Calu3 (cell line): ENCODE results near the gene PLSCR5. TPM values are rescaled to one million over a fixed set of nuclear protein-coding genes. Genes with fewer than 3 reads are reported as not detected.

Experiments used
- BruUV-seq: library from RNA; stranded (reverse); fragments of 400-500 nt; replicated peaks from 2 replicates; lab custom pipeline; 2021; lab: Mats Ljungman, UMichigan
- CTCF ChIA-PET: fragments of 300-600 bp; sonication (Branson Sonifier 250); formaldehyde crosslinking; loops from one replicate; lab custom pipeline; 2022; ENCODE audit warnings: antibody characterized with exemption; lab: Charles Lee
- DNase-seq: peaks from one replicate; pipeline ENCODE4 v3.0.0; 2022
- H3K27ac Mint-ChIP-seq: one replicate; pipeline ENCODE4 v1.8.0; 2022; ENCODE audit warnings: mixed read lengths; ENCODE audit not compliant: unreplicated experiment
- H3K27me3 Mint-ChIP-seq: one replicate; pipeline ENCODE4 v1.8.0; 2022; ENCODE audit warnings: mixed read lengths; ENCODE audit not compliant: unreplicated experiment
- H3K36me3 Mint-ChIP-seq: one replicate; pipeline ENCODE4 v1.8.0; 2022; ENCODE audit warnings: mild to moderate bottlenecking, moderate library complexity, mixed read lengths; ENCODE audit not compliant: insufficient read depth, unreplicated experiment
- H3K4me1 Mint-ChIP-seq: one replicate; pipeline ENCODE4 v1.8.0; 2022; ENCODE audit warnings: mild to moderate bottlenecking, low read depth, mixed read lengths; ENCODE audit not compliant: unreplicated experiment
- H3K4me3 Mint-ChIP-seq: one replicate; pipeline ENCODE4 v1.8.0; 2022; ENCODE audit warnings: mild to moderate bottlenecking, low read depth, moderate library complexity, mixed read lengths; ENCODE audit not compliant: unreplicated experiment
- H3K9me3 Mint-ChIP-seq: one replicate; pipeline ENCODE4 v1.8.0; 2022; ENCODE audit warnings: low read depth, mixed read lengths; ENCODE audit not compliant: unreplicated experiment
- intact Hi-C: fragments of 100-400 bp; cut with micrococcal nuclease; formaldehyde crosslinking; loops from one replicate; pipeline ENCODE4 v1.10.0; 2022; ENCODE audit not compliant: unreplicated experiment
- total RNA-seq: library from RNA; stranded (reverse); gene quantifications from 2 replicates; pipeline ENCODE4 v1.2.3, GENCODE V29; 2022
- TF ChIP-seq, protein P1 (sequence below): fragments of 200-600 bp; IDR thresholded peaks from one replicate; pipeline ENCODE4 v1.8.0; 2022; ENCODE audit warnings: antibody characterized with exemption; ENCODE audit not compliant: unreplicated experiment

Gene PLSCR5
- total RNA-seq, 1 experiment from 2014 or later: not detected

- BruUV-seq: no TSS peak
- no peaks in the 10 kb centered on the region for H3K27me3 Mint-ChIP-seq
- TF ChIP-seq, protein P1, sequence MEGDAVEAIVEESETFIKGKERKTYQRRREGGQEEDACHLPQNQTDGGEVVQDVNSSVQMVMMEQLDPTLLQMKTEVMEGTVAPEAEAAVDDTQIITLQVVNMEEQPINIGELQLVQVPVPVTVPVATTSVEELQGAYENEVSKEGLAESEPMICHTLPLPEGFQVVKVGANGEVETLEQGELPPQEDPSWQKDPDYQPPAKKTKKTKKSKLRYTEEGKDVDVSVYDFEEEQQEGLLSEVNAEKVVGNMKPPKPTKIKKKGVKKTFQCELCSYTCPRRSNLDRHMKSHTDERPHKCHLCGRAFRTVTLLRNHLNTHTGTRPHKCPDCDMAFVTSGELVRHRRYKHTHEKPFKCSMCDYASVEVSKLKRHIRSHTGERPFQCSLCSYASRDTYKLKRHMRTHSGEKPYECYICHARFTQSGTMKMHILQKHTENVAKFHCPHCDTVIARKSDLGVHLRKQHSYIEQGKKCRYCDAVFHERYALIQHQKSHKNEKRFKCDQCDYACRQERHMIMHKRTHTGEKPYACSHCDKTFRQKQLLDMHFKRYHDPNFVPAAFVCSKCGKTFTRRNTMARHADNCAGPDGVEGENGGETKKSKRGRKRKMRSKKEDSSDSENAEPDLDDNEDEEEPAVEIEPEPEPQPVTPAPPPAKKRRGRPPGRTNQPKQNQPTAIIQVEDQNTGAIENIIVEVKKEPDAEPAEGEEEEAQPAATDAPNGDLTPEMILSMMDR: peak; percentile 74
- H3K4me3 Mint-ChIP-seq: no peak overlapping the region
- H3K27ac Mint-ChIP-seq: no peak overlapping the region
- H3K4me1 Mint-ChIP-seq: no peaks in the 10 kb centered on the region
- no peaks in the 10 kb centered on the region for H3K36me3 Mint-ChIP-seq
- no peaks in the 10 kb centered on the region for H3K9me3 Mint-ChIP-seq
- DNase-seq: peak; percentile 56
- intact Hi-C loops: loop anchor here (1.0 to 10.0 kb wide), 11 partner anchors 51 to 1436 kb away; partner anchors contain the start of gene PLSCR1
- CTCF ChIA-PET: interaction anchor here (0.9 to 1.2 kb wide), 3 partner anchors 47 to 60 kb away, joined by 3 to 5 read pairs (median 3); no protein-coding TSS in a partner anchor
Observed at GRCh38 chr3:146640955-146641867, 36.1 kb upstream of the PLSCR5 start.

DNA sequence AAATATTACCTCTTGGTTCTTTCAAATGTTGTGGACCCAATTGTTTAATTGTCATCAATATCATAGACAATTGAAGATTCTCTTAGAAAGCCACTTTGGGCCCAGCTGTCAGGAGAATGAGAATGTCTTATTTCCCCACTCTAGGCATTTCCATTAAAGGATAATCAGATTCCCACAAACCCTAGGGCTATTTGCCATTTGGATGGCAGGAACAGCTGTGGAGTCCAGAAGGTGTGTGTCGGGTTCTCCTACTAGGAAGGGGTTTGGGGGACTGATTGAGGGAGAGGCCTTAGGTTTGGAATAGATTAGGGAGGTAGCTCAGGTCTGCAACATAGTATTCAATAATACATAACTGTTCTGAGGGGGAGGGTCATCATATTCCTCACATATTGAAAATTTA, 35.2 kb upstream of the PLSCR5 start:
- H3K4me3 Mint-ChIP-seq: no peak overlapping the region
- no peak overlapping the region for H3K27ac Mint-ChIP-seq
- no peaks in the 10 kb centered on the region for H3K9me3 Mint-ChIP-seq
- H3K27me3 Mint-ChIP-seq: no peaks in the 10 kb centered on the region
- H3K36me3 Mint-ChIP-seq: no peaks in the 10 kb centered on the region
- DNase-seq: no peak
- no TSS peak for BruUV-seq
- CTCF ChIA-PET: interaction anchor here (0.9 to 1.2 kb wide), 3 partner anchors 46 to 59 kb away, joined by 3 to 5 read pairs (median 3); no protein-coding TSS in a partner anchor
- no peaks in the 10 kb centered on the region for H3K4me1 Mint-ChIP-seq
- TF ChIP-seq, protein P1: no peak
- intact Hi-C loops: loop anchor here (2.0 to 10.0 kb wide), 6 partner anchors 176 to 1437 kb away; no protein-coding TSS in a partner anchor

DNA sequence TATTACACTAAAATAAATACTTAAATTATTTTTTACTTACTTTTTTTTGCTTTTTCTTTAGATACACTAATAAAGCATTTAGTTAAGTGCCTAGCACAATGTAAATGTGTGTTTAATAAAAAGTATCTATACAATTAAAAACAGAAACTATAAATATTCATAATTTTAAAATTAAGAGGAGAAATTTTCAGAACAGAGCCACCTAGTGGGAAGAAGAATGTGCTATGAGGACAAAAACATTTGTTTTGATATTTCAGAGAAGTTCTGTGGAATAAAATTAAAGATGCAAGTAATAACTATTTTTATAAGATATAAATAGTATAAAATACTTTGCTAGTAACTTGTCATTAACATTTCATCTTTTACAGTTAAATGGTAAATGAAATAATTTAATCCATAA, 33.6 kb upstream of the PLSCR5 start:
- CTCF ChIA-PET: interaction anchor here (0.6 to 1.2 kb wide), 8 partner anchors 43 to 622 kb away, joined by 3 to 8 read pairs (median 4); no protein-coding TSS in a partner anchor
- Mint-ChIP-seq H3K27ac (no peak overlapping the region), H3K4me3 (no peak overlapping the region), H3K36me3 (no peaks in the 10 kb centered on the region), H3K9me3 (no peaks in the 10 kb centered on the region), H3K4me1 (no peaks in the 10 kb centered on the region), H3K27me3 (no peaks in the 10 kb centered on the region)
- BruUV-seq: no TSS peak
- DNase-seq: no peak
- TF ChIP-seq, protein P1: peak; percentile 60
- intact Hi-C loops: no loop called here

- H3K36me3 Mint-ChIP-seq: no peaks in the 10 kb centered on the region
- CTCF ChIA-PET: interaction anchor here (0.6 to 1.2 kb wide), 8 partner anchors 42 to 622 kb away, joined by 3 to 8 read pairs (median 4); no protein-coding TSS in a partner anchor
- H3K27ac Mint-ChIP-seq: no peak overlapping the region
- no peak for DNase-seq
- peaks cover 2% of the 10 kb centered on the region for H3K4me1 Mint-ChIP-seq
- intact Hi-C loops: no loop called here
- H3K4me3 Mint-ChIP-seq: no peak overlapping the region
- no peaks in the 10 kb centered on the region for H3K9me3 Mint-ChIP-seq
- no peaks in the 10 kb centered on the region for H3K27me3 Mint-ChIP-seq
- TF ChIP-seq, protein P1: no peak
- no TSS peak for BruUV-seq
Observed at GRCh38 chr3:146637871-146638270, 32.7 kb upstream of the PLSCR5 start.
